Measurements from ENCODE around the gene TSPO. TPM values are rescaled to one million over a fixed set of nuclear protein-coding genes. Genes with fewer than 3 reads are reported as not detected.

Gene TSPO
- polyA plus RNA-seq, 3 donors, result 14.3 to 21.4 (median 16.9) TPM

DNA sequence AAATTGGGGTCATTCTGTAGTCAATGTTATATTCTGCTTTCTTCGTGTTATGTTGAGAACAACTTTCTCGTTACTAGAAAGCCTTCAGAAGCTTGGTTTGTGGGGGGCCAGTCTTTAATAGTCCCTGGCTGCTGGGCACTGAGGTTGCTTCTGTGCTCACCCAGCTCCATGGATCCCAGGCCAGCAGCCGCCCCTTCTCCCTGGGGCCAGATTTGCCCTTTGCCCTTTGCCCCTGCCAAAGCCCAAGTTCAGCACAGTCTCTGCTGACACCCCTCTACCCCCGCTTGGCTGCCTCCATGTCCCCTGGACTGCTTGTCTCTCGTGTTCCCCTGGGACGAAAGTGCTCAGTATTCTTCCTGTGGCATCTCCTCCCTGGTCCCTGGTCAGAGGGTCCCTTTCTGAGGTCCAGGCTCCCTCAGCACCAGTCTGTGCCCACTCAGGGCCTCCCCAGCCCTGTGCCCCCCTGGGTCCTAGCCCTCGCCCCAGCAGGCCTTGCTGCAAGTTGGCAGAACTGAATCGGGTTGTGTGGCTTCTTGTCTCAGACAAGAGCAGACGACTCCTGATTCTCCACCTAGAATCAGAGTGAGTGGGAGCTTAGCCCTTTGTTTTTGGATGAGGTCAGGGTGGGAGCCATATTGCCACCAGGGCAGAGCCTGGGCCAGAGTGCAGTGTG lies 6.7 kb downstream of the TSPO start:
- DNase-seq (ENCODE audit: low read depth in 3 of 3, low spot score in 2 of 3), result no peak

DNA sequence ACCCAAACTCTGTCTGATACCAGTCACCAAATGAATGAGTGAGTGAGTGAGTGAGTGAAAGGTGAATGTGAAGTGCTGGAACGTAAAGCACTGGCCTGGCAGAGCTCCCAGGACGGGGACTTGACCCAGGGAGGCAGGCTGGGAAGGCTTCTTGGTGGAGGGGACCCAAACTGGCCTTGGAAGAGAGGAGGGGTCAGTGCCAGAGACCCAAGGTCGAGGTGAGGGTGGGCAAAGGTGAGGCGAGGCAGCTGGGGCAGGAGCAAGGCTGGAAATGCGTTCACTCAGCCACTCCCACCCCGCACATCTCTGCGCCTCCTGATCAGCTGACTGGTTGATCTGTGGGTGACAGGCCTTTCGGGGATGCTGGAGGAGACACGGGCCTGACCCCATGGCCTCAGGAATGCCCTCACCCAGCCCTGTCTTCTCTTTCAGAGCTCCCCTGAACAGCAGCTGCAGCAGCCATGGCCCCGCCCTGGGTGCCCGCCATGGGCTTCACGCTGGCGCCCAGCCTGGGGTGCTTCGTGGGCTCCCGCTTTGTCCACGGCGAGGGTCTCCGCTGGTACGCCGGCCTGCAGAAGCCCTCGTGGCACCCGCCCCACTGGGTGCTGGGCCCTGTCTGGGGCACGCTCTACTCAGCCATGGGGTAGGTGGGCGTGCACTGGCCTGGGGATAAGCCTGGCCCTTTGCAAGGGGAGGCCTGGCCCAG lies 7.6 kb downstream of the TSPO start:
- no peak for DNase-seq (ENCODE audit: low read depth in 3 of 3, low spot score in 2 of 3)

DNA sequence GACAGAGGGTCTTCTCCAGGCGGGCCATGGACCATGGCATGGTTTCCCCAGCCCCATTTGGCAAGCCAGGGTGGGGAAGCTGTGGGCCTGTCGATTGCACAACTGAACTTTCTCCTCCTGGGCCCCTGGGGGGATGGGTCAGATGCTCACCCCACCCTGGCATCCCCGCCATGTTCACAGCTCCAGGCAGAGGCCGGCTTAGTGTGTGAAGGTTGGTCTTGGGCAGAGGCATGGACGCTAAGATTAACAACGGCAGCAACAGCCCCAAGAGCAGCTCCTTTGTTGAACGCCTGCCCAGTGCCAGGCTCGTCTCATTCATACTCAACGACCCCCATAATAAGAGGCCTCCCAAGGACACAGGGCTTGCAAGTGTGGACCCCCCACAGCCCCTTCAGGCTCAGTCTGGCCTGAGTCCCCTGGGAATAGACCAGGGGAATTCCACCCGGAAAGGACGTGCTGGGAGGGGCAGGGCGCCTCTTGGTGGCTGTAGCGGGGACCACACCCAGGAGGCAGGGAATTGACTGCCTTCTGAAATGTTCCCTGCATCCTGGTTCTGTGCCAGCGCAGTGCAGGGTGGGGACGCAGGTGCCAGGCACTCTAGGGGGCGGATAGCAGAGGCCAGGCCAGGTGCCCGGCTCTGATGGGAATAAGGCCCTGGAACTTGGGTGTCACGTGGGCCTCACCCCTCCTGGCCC lies 8.3 kb downstream of the TSPO start:
- no peak for DNase-seq (ENCODE audit: low read depth in 3 of 3, low spot score in 2 of 3)

DNA sequence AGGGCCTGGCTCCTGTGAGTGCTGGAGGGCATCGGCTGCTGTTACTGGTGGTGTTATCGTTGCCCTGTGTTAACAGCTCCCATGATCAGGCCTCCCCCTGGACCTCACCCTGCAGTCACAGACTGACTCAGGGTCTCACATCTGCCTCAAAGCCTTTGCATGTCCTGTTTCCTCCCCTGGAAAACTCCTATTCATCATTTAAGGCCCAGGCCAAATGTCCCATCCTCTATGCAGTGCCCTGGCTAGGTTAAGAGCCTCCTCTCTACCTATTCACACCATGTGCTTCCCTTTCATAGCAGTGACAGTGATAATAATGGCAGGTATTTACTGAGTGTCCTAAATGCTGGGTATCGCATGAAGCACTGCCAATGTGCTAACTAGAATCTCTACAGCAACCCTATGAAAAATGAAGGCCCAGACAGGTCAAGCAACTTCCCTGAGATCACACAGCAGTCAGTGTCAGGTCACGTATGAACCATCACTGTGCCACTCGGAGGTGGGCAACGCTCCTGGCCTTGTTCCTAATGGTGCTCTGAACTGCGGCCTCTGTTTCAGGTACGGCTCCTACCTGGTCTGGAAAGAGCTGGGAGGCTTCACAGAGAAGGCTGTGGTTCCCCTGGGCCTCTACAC lies 9.3 kb downstream of the TSPO start:
- DNase-seq (ENCODE audit: low read depth in 3 of 3, low spot score in 2 of 3), result no peak

DNA sequence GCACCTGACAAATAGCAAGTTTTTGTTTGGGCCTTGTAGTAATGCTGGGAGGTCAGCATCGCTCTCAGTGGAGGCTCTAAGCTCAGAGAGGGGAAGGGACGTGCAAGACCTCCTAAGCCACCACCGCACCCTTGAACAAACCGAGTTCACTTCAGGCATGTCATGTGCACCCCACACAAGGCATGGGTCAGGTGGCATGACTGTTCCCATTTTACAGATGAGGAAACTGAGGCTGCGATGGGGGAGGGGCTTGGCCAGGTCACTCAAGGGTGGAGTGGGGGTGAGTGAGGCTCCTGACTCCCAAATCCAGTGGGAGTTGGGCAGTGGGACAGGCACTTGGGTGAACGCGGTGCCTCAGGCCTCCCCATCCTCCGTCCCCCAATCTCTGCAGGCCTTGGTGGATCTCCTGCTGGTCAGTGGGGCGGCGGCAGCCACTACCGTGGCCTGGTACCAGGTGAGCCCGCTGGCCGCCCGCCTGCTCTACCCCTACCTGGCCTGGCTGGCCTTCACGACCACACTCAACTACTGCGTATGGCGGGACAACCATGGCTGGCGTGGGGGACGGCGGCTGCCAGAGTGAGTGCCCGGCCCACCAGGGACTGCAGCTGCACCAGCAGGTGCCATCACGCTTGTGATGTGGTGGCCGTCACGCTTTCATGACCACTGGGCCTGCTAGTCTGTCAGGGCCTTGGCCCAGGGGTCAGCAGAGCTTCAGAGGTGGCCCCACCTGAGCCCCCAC lies 11.2 kb downstream of the TSPO start:
- DNase-seq (ENCODE audit: low read depth in 3 of 3, low spot score in 2 of 3), result no peak

DNA sequence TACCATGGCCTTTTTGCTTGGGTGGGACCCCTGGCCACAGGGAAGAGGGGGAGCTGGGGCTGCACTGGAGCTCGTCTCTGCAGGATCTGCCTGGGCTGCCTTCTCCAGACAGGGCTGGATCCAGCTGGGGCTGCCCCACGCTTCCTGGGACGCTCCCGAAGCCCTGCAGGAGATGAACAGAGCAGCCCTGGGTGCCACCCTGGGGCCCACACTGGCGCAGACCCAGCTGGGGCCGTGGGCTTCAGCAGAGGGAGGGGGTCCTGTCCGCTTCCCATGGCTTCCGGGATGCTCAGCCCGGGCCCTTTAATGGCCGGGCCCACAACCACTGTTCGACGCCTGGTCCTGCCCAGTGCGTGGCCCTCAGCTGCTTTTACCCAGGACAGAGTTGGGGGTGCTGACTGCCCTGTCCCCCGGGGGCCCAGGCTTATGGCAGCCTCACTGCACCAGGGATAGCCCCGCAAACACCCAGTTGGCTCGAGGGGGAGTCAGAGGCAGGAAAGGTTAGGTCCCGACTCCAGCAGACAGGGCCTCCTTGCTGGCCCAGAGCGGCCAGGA lies 12.0 kb downstream of the TSPO start:
- no peak for DNase-seq (ENCODE audit: low read depth in 3 of 3, low spot score in 2 of 3)

DNA sequence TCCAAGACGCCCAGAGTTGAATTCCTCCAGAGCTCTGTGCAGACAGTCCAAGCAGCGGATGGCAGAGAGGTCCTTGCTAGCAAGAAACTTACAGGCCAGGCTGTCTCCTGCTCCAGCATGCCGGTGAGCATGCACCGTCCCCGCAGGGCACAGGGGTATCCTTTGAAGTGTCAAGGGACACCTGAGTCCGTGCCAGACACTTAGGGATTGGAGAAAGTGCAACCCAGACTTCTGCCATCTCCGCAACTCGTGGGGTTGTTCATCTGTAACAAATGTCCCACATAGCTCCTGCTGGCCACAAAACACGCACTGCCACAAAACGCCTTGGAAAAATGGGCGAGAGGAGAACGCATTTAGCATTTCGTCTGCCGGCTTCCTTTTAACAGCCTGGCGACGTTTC lies 13.3 kb downstream of the TSPO start:
- DNase-seq (ENCODE audit: low read depth in 3 of 3, low spot score in 2 of 3), result no peak

DNA sequence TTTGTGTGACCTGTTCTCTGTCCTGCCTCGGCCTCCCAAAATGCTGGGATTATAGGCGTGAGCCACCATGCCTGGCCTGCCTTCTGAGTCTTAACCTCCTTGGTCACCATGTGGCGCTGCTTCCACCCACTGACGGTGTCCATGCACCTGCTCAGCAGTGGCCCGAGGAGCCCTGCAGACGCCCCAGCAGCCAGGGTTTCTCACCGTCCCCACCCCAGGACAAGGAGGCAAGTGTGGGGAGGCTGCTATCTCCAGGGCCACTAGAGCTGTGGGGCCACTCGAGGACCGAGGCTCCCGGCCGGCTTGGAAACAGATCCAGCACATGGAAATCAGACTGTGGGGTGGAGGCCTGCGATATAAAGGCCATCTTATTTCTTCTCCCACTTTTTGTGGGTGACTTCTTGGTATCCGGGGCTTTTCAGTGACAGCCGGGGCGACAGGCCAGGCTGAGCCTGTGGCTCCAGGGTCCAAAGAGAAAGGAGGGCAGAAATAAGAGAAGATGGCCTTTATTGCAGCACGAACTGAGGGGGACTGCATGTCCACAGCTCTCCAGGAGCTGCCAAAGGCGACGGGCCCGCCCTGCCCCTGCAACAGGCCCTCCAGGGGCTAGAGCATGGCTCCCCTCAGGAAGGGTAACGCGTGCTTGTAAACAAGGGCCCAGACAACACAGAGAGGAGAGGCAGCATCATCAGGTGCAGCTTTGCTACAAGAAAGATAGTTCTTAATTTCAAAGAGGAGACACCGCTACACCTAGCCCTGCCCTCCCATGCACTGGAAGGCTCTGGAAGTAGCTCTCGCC lies 15.0 kb downstream of the TSPO start:
- no peak for DNase-seq (ENCODE audit: low read depth in 3 of 3, low spot score in 2 of 3)

DNA sequence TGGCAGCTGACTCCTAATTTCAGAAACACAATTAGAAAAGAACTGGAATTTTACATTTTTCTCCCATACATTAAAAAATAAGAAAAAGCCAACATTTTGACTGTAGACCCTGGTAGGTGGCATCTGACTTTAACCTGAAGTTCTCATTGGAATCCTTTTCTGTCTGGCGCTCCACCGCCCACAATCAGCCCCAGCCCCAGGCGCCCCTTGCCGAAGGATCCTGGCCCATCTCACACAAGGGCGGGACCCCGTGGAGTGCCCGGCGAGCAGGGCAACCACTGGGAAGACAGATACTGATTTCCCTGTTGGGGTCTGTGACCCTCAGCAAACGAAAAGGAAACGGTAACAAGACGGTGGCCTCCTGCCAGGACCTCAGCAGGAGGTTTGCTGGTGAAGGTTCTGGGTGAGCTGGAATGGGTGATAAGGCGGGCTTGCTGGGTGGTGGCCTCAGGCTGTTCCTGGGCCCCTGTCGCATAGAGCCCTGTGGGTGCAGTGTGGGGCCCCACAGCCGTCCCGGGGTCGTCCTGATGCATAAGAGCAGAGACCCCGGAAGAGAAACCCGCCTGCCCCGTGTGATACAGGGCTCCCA lies 15.7 kb downstream of the TSPO start:
- DNase-seq (ENCODE audit: low read depth in 3 of 3, low spot score in 2 of 3), result no peak

DNA sequence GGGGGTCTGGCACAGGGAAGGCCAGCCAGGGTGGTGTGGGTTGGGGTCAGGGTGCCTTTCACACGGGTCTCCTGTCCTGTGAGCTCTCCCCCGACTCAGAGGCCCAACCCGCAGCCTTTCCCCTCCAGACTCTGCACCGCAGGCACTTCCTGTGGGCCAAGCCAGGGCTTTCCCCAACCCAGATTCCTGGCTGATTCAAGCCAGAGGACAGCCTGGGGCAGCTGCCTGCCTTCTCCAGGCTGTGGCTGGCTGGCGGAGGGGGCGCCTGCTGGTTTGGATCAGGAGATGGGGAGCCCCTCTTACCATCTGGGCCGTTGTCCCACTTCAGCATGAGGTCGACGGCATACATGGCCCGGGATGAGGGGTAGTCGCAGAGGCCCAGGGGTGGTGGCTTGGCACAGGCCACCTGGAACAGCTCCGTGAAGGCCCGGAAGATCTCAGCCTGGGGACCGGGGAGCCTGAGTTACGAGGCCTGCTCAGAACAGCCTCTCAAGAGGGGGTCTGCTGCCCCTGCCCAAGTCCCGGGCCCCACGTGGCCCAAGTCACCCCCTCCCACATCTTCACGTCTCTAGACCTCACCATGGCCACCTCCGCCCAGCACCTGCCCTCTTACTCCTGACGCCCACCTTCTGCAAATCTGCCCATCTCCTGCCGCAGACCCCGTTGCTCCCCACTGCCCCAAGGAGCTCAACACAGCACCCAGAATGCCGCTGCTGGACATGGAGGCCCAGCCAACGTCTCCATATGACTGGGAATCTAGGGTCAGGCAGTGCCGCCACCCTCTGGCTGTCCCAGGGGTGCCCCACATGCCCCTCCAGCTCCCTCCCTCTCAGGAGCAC lies 17.3 kb downstream of the TSPO start:
- no peak for DNase-seq (ENCODE audit: low read depth in 3 of 3, low spot score in 2 of 3)

DNA sequence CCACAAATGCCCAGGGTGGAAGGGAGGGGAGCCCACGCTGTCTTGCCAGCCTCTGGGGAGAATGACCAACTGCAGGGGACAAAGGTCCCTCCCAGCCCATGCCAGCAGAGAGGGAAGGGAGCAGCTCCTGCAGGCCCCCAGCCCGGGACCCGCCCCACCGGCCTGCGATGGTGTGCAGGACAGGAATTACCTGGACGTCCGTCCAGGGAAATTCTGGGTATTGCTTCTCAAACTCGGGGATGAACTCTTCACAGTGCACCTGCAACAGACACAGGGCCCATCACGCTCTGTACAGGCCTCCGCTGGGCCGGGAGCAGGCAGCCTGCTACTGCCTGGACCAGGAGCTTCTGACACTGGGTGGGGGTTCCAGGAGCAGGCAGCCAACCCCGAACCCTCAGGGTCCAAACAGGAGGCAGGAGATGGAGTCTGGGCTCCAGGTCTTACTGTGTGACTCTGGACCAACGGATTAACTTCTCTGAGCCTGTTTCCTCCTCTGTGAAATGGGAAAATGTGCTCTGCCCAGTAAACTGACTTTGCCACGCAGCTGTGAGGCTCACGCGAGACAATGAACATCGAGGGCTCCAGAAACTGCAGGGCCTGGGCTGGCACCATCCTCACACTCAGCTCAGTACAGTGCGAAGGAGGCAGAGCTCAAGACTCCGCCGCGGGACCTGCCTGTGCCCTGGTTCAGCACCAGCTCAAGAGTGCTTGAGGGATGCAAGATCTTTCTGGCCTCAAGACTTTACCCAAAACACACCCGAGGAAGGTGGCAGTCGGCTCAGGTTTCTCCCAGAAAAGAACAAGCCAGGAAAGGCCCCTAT lies 18.2 kb downstream of the TSPO start:
- DNase-seq (ENCODE audit: low read depth in 3 of 3, low spot score in 2 of 3), result no peak

DNA sequence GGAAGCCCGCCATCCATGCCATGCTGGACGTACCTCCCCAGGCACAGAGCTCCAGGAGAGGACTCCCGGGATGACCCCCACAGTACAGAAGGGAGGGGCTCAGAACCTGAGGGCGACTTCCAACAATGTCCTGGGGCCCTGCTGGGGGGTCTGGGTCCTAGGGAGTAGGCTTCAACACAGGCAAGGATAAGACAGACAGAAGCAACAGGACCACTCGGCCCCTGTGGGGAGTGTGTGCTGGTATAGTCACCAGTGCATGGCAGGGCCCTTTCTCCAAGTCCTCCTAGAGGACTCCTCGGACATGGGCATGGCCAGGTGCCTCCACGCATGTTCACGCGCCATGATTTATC lies 18.7 kb downstream of the TSPO start:
- DNase-seq (ENCODE audit: low read depth in 3 of 3, low spot score in 2 of 3), result no peak

DNA sequence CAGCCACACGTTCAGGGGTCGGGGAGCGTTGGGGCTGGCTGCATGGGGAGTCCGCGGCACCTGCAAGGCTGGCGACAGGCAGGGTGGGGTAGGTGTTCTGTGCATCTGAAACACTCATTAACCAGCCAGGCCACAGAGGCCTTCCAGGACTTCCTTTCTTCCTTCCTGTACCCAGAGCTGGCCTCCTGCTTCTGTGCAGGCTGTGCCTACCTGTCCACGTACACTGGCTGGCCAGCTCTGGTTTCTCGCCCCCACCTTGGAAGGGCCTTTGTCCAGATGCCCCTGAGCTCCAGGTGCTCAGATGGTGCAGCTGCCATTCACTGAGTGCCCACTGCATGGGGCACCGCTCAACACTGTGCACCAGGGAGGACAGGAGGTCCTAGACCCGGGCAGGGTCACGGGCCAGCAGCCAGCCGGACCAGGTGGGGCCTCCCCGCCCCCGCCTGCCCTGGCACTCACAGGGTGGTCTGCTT lies 19.7 kb downstream of the TSPO start:
- DNase-seq (ENCODE audit: low read depth in 3 of 3, low spot score in 2 of 3), result no peak

DNA sequence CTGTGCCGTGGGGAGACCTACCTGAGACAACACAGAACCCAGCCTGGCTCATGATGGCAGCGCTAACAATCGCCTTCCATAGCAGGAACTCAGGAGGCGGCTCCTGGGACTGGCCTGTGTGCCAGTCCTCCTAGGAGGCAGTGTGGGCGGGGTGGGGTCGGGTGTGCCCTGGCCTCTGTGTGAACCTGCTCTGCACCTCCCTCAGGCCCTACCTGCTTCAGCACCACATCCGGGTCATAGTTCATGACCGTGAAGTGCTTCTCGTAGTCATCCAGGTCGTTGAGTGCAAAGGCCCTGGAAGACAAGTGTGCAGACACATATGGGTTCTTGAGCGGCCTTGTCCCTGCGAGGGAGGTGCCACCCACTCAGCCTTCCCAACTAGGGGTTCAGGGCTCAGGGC lies 20.2 kb downstream of the TSPO start:
- no peak for DNase-seq (ENCODE audit: low read depth in 3 of 3, low spot score in 2 of 3)

DNA sequence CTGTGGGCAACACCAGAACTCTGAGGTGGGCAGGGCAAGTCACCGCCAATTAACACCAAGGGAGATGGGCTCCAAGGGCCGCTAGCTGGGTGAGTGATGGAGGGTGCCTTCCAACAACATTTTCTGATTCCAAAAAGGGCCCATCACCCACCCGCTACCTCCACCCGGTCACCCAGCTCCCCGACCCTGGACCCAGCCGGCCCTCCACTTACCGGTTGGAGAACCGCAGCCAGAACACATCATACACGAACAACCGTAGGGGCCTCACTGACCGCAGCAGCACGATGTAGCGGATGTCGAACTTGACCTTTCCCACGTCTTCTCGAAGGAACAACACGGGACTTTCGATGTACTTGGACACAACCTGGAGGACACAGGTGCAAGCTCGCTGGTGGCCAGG lies 20.8 kb downstream of the TSPO start:
- DNase-seq (ENCODE audit: low read depth in 3 of 3, low spot score in 2 of 3), result no peak

DNA sequence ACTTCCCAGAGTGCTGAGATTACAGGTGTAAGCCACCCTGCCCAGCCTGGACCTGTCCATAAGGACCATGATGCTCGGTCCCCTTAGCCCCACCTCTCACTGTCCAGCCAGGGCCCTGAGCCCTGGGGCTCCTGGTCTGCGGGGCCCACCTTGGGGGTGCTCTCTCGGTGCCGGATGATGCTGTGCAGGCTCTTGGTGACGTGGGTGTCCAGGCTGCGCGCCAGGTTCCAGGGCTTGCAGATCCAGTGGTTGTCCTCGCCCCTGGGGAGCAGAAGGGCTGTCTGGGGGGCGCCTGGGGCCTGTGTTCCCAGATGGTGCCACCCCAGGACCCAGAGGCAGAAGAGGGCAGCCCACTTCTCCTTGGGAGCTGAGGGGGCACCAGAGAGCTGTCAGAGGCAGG lies 22.2 kb downstream of the TSPO start:
- no peak for DNase-seq (ENCODE audit: low read depth in 3 of 3, low spot score in 2 of 3)

DNA sequence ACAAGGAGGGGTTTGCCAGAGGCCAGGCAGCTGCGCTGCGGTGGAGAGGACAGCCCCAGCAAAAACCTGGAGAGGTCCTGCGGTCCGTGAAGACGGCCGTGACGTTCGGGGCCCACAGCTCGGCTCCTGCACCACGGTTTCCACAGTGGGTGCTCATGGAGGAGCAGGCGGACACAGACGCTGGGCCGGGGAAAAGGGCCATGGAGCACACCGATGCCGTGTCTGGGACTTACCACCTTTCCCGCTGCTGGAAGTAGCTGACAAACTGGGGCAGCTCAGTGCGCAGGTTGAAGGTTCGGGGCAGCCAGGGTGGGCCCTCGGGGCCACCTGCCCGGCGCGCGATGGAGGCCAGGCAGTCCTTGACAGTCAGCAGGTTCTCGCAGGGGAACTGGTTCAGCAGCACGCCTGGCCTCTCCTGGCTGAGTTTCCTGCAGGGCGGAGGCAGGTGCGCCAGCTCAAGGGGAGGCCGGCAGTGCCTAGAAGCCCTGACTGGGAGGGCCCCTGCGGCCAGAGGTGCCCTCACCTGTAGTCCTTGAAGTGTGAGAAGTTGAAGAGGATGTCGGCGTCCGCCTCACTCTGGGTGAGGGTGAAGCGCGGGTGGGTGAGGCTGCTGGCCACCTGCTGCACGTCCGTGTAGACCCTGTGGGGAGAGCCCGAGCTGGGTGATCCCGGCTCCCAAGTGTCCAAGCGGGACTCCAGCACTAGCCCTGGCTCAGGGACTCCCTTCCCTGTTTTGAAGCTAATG lies 22.8 kb downstream of the TSPO start:
- no peak for DNase-seq (ENCODE audit: low read depth in 3 of 3, low spot score in 2 of 3)

All from right renal cortex interstitium (tissue), 3 donors.